HL-60 (cell line): ENCODE measurements around the gene MSI2.

Source experiments
- CTCF ChIP-seq: IDR thresholded peaks from one replicate; pipeline ENCODE4 v1.5.1; 2011; ENCODE audit warnings: low read length, control low read depth, inconsistent platforms; ENCODE audit not compliant: insufficient read depth
- GABPA ChIP-seq: IDR thresholded peaks from 2 replicates; pipeline ENCODE4 v1.6.1; 2012; ENCODE audit warnings: low read depth
- POLR2AphosphoS5 ChIP-seq: IDR thresholded peaks from 2 replicates; pipeline ENCODE4 v1.6.1; 2012; ENCODE audit warnings: low read depth
- REST ChIP-seq: IDR thresholded peaks from 2 replicates; pipeline ENCODE4 v1.6.1; 2012; ENCODE audit warnings: low read depth; ENCODE audit not compliant: insufficient replicate concordance
- SPI1 ChIP-seq: IDR thresholded peaks from 2 replicates; pipeline ENCODE4 v1.6.1; 2012; ENCODE audit warnings: low read depth, mild to moderate bottlenecking, borderline replicate concordance

GRCh38 chr17:57277923-57278604 is 21.7 kb downstream of the MSI2 start:
- TF ChIP-seq CTCF (no peak), POLR2AphosphoS5 (no peak), GABPA (no peak), REST (no peak), SPI1 (no peak)
